Dendritic cell treated with granulocyte-macrophage colony-stimulating factor and Interleukin-4, amounts not matched to agents 40 ng/mL and 50 ng/mL, for 4 days (primary cell): ENCODE data around the gene TTLL13.
A peak's percentile ranks its signal among the peaks of the same experiment; 100 is the strongest.

Source experiments
- H3K27ac Mint-ChIP-seq: one replicate; pipeline ENCODE4 v1.8.0; 2022; ENCODE audit warnings: mild to moderate bottlenecking, mixed read lengths
- H3K27me3 Mint-ChIP-seq: one replicate; pipeline ENCODE4 v1.8.0; 2022; ENCODE audit warnings: mild to moderate bottlenecking, mixed read lengths
- H3K36me3 Mint-ChIP-seq: one replicate; pipeline ENCODE4 v1.8.0; 2022; ENCODE audit warnings: low read depth, mixed read lengths
- H3K4me1 Mint-ChIP-seq: one replicate; pipeline ENCODE4 v1.8.0; 2022; ENCODE audit warnings: low read depth, mixed read lengths
- H3K4me3 Mint-ChIP-seq: one replicate; pipeline ENCODE4 v1.8.0; 2022; ENCODE audit warnings: mild to moderate bottlenecking, moderate library complexity, mixed read lengths
- H3K9me3 Mint-ChIP-seq: one replicate; pipeline ENCODE4 v1.8.0; 2022; ENCODE audit warnings: mixed read lengths
- intact Hi-C: fragments of 100-400 bp; cut with micrococcal nuclease; formaldehyde crosslinking; loops from one replicate; pipeline ENCODE4 v1.15.0; 2022

TTLL13 gene, protein sequence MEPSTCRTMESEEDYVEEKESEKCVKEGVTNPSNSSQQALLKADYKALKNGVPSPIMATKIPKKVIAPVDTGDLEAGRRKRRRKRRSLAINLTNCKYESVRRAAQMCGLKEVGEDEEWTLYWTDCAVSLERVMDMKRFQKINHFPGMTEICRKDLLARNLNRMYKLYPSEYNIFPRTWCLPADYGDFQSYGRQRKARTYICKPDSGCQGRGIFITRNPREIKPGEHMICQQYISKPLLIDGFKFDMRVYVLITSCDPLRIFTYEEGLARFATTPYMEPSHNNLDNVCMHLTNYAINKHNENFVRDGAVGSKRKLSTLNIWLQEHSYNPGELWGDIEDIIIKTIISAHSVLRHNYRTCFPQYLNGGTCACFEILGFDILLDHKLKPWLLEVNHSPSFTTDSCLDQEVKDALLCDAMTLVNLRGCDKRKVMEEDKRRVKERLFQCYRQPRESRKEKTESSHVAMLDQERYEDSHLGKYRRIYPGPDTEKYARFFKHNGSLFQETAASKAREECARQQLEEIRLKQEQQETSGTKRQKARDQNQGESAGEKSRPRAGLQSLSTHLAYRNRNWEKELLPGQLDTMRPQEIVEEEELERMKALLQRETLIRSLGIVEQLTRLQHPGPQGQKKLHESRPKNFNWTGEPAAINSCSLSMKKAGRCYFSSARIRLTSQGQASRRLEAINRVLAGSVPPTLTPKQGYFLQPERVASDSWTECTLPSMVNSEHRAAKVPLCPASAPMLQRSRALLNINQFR

DNA sequence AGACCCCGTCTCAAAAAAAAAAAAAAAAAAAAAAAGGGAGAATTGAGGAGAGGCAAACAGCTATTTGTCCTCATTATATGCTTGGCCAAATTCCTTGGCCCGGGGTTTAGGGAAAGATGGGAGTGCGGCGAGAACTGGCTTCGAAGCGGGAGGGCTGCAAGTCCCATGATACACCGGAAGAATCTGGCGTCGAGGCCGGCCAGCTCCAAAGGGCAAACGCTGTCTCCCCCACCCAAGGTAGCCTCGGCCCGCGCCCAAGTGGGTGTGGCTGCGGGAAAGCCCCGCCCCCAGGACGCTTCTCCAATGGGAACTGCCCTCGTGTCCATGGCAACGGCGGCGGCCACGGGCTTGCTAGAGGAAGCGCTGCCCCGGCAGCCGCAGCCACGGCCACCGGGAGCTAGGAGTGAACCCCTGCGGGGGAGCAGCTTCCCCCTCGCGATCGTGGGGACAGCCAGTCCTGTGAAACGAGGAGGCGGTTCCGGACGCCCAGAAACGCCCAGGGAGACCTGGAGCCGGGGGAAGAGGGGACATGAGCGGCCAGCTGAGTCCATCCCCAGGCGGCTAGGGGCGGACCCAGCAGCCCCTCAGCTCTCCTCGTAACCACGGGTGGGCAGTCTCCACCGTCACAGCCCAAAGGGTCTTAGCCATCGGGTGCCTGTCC, at the start of gene TTLL13:
TSS of gene TTLL13 (plus strand) at position 354 of the 661 bp plus-strand sequence. CDS start 1,075 bp downstream, outside the sequence.
- peaks cover 12% of the 10 kb centered on the region for H3K27me3 Mint-ChIP-seq
- peak within 1 kb of the TSS; percentile 77 for H3K4me3 Mint-ChIP-seq
- H3K36me3 Mint-ChIP-seq = no peaks in the 10 kb centered on the region
- intact Hi-C loops = loop anchor here (1.0 to 2.0 kb wide), 2 partner anchors 15 kb away; partner anchors contain the start of genes GDPGP1 and NGRN
- H3K9me3 Mint-ChIP-seq = no peaks in the 10 kb centered on the region
- H3K27ac Mint-ChIP-seq = peak within 1 kb of the TSS; percentile 47
- H3K4me1 Mint-ChIP-seq = peaks cover 20% of the 10 kb centered on the region

DNA sequence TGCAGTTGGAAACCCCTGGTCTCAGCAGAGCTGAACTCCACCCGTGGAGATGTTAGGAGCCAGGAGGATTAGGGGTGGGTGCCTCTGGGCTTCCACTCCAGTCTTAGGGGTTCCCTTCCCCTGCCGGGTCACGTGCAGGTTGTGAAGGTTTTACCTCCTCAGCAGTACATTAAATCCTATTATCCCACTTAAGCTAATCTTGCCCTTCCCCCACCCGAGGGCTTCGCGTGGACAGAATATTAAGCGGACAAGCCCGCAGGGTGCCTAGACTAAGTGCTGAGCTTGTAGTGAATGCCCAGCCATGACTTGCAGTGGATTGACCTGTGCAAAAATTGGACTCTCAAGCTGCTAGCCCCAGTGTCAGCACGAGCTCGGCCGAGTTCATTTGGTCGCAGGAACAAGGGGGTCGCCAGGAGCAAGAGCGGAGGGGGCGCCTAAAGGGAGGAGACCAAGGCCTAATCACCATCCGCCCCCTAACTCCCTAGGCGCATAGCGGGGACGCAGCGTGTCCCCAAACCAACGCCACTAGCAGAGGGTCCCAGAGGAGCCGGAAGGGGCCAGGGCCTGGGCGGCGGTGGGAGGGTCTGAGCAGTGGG, 48.7 kb upstream of the TTLL13 start:
- Mint-ChIP-seq H3K4me3 (peak overlapping the region; percentile 80), H3K4me1 (peaks cover 64% of the 10 kb centered on the region), H3K27me3 (peaks cover 7% of the 10 kb centered on the region), H3K27ac (peak overlapping the region; percentile 84), H3K9me3 (no peaks in the 10 kb centered on the region), H3K36me3 (peaks cover 17% of the 10 kb centered on the region)
- intact Hi-C loops = no loop called here

GRCh38 chr15:90201130-90201943, 48.0 kb upstream of the TTLL13 start, which contains the start of gene SEMA4B:
SEMA4B (plus strand) TSS chr15:90201330; CDS start chr15:90201579, 249 bp downstream.
- H3K4me1 Mint-ChIP-seq = peaks cover 69% of the 10 kb centered on the region

GRCh38 chr15:90201944-90202375, 47.4 kb upstream of the TTLL13 start:
- H3K27me3 Mint-ChIP-seq = peaks cover 7% of the 10 kb centered on the region
- H3K4me1 Mint-ChIP-seq = peaks cover 71% of the 10 kb centered on the region
- H3K27ac Mint-ChIP-seq = peak overlapping the region; percentile 84
- no peaks in the 10 kb centered on the region for H3K9me3 Mint-ChIP-seq
- H3K4me3 Mint-ChIP-seq = peak overlapping the region; percentile 80
- intact Hi-C loops = no loop called here
- H3K36me3 Mint-ChIP-seq = peaks cover 27% of the 10 kb centered on the region

More at GRCh38 chr15:90201130-90201943, 48.0 kb upstream of the TTLL13 start, which contains the start of gene SEMA4B:
- peaks cover 7% of the 10 kb centered on the region for H3K27me3 Mint-ChIP-seq
- H3K27ac Mint-ChIP-seq = peak within 1 kb of the TSS; percentile 84
- H3K9me3 Mint-ChIP-seq = no peaks in the 10 kb centered on the region
- H3K4me3 Mint-ChIP-seq = peak within 1 kb of the TSS; percentile 80
- intact Hi-C loops = no loop called here
- peaks cover 21% of the 10 kb centered on the region for H3K36me3 Mint-ChIP-seq

DNA sequence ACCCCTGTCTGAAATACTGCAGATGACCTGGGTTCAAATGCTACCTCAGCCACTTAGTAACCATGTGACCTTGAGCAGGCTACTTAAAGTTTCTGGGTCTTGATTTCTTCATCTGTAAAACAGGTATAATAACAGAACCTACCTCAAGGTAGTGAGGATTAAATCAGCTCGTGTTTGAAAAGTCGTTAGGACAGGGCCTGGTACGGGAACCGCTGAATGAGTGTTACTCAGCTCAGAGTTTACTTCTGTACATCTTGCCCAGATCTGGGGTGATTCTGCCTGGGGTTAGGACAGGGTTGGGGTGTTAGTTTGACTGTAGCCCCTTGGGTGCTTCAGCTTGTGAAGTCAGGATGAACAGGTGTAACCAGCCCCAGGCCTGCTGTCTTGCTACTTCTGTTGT, 46.4 kb upstream of the TTLL13 start:
- Mint-ChIP-seq H3K4me1 (peaks cover 71% of the 10 kb centered on the region), H3K4me3 (no peak overlapping the region), H3K27ac (no peak overlapping the region), H3K27me3 (peaks cover 7% of the 10 kb centered on the region), H3K9me3 (no peaks in the 10 kb centered on the region), H3K36me3 (peaks cover 30% of the 10 kb centered on the region)
- intact Hi-C loops = no loop called here

DNA sequence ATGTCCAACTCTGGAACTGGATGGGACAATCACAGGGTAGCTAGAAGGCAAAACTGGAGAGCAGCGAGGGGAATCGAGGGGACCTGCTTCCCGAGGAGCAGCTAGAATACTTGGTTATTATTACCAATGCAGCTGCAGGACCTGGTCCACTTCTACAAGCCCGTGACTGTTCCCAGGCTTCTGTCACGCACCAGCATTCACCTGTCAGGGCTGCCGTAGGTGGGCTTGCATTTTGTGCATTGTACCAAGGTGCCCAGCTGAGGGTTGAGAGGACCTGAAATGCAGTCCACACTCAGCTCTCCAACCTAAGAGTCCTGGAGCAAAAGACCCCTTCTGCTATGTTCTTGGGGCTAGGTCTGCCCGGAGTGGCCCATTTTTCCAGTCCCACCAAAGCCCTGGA, 45.9 kb upstream of the TTLL13 start:
- Mint-ChIP-seq H3K9me3 (no peaks in the 10 kb centered on the region), H3K4me1 (peaks cover 68% of the 10 kb centered on the region), H3K4me3 (no peak overlapping the region), H3K27me3 (peaks cover 7% of the 10 kb centered on the region), H3K36me3 (peaks cover 30% of the 10 kb centered on the region), H3K27ac (no peak overlapping the region)
- intact Hi-C loops = no loop called here

DNA sequence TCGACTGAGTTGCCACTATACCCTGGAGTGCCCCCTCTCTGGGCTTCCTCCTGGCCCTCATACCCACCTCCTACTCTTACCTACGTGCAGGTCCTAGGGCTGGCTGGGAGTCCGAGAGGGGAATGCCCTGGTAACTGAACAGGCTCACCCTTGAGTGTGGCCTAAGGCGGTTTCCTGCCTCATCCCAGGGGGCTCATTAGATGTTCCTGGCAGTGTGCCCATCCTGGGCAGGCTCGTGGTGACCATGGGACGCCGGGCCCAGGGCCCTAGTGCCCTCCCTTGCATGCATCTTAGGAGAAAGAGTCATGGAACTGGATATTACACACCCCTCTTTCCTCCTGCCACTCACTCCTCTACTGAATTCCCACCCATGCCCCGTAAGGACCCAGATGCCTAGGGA, 45.4 kb upstream of the TTLL13 start:
- no peak overlapping the region for H3K27ac Mint-ChIP-seq
- H3K9me3 Mint-ChIP-seq = no peaks in the 10 kb centered on the region
- H3K4me1 Mint-ChIP-seq = peaks cover 65% of the 10 kb centered on the region
- H3K36me3 Mint-ChIP-seq = peaks cover 32% of the 10 kb centered on the region
- intact Hi-C loops = no loop called here
- no peak overlapping the region for H3K4me3 Mint-ChIP-seq
- H3K27me3 Mint-ChIP-seq = peaks cover 7% of the 10 kb centered on the region

DNA sequence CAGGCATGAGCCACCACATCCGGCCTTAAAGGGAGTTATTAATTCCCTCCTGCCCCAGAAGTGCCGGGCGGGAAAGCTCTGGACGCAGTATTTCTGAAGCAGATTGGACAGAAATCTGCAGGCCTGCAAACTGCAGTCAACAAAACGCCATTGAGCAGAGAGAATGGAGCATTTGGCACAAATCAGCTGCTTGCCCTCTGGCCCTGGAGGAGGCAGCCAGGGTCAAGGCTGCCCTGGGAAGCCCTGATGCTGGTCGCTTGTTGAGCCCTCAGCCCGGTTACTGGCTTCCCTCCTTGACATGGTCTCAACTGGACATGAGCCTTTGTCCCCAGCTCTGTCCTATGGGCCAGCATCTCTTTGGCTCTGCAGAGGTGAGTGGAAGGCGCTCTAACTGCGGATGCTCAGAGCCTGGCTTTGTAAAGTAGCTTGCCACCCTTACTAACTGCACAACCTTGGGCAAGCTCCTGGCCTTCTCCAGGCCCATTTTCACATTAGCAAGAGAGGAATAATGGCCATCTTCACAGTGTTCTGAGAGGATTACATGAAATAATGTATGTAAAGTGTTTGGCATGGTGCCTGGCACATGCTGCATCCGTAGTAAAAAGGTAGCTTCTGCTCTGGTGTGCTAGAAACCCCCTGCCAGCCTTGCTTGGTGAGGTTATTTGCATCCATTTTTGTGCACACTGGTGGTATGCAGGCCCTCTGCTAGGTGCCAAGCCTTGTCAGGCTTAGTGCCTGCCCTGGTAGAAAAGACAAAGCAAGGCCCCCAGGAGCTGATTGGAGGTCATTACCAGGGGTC, 44.1 kb upstream of the TTLL13 start:
- Mint-ChIP-seq H3K4me1 (peaks cover 67% of the 10 kb centered on the region), H3K27ac (no peak overlapping the region), H3K4me3 (no peak overlapping the region), H3K27me3 (peaks cover 7% of the 10 kb centered on the region), H3K9me3 (no peaks in the 10 kb centered on the region), H3K36me3 (peaks cover 45% of the 10 kb centered on the region)
- intact Hi-C loops = no loop called here

DNA sequence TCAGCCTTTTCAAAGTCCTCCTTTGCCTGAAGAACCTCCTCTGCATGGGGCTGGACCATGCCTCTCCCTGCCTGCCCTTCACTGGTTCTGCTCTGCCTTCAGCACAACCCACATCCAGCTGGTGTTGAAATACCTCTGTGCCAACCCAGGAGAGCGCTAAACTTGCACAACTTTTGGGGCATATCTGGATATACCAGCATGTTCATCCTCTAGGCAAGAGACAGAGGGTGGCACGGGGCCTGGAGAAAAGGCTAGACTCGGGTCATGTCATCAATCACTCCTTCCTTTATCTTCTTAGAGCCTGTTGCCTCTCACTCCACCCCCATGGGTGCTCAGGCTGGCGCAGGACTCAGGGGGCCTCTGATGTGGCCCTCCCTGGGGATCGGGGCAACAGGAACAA, 43.5 kb upstream of the TTLL13 start:
- Mint-ChIP-seq H3K27me3 (peaks cover 7% of the 10 kb centered on the region), H3K27ac (no peak overlapping the region), H3K9me3 (no peaks in the 10 kb centered on the region), H3K36me3 (peaks cover 51% of the 10 kb centered on the region), H3K4me3 (no peak overlapping the region), H3K4me1 (peaks cover 67% of the 10 kb centered on the region)
- intact Hi-C loops = no loop called here

GRCh38 chr15:90207252-90207651, 42.1 kb upstream of the TTLL13 start:
- Mint-ChIP-seq H3K4me1 (peaks cover 76% of the 10 kb centered on the region), H3K27me3 (peaks cover 4% of the 10 kb centered on the region), H3K4me3 (no peak overlapping the region), H3K9me3 (no peaks in the 10 kb centered on the region), H3K27ac (no peak overlapping the region), H3K36me3 (peaks cover 52% of the 10 kb centered on the region)
- intact Hi-C loops = no loop called here

DNA sequence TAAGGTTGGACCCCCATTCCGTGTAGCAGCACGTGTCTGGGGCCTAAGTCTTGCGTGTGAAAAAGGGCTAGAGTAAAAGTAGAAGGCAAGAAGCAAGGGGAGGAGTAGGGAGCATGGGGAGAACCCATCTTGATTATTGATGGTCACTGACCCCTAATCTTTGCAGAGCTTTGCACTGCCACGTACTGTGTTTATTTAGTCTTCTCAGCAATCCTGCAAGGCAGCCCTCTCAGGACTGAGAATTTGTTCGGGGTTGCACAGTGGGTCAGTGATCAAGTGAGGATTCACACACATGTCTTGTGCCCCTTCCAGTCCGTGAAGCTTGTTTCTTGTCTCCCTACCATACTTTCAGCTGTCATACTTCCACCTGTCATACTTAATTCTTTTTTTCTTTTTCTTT, 41.0 kb upstream of the TTLL13 start:
- Mint-ChIP-seq H3K27ac (no peak overlapping the region), H3K27me3 (no peaks in the 10 kb centered on the region), H3K36me3 (peaks cover 52% of the 10 kb centered on the region), H3K4me1 (peaks cover 73% of the 10 kb centered on the region), H3K4me3 (no peak overlapping the region), H3K9me3 (no peaks in the 10 kb centered on the region)
- intact Hi-C loops = no loop called here

DNA sequence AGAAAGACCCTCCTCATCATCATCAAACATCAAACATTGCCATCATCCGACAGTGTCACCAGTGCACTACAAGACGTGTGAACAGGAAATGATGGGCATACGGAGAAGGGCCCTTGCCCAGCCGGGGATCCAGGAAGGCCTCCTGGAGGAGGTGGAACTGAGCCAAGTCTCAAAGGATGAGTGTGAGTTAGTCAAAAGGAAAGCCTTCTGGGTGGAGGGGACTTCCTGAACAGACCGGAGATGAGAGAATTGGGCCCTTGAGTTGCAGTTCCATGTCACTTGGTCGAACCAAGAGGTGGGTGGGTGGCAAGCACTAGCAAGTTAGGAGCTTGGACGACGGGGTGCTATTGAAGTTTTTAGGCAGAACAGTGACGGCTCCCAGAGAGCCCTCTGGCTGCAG, 39.8 kb upstream of the TTLL13 start:
- H3K4me3 Mint-ChIP-seq = no peak overlapping the region
- H3K27ac Mint-ChIP-seq = peak overlapping the region; percentile 68
- H3K9me3 Mint-ChIP-seq = no peaks in the 10 kb centered on the region
- peaks cover 72% of the 10 kb centered on the region for H3K4me1 Mint-ChIP-seq
- intact Hi-C loops = no loop called here
- peaks cover 44% of the 10 kb centered on the region for H3K36me3 Mint-ChIP-seq
- no peaks in the 10 kb centered on the region for H3K27me3 Mint-ChIP-seq
